ENCODE measurements around the gene THBS3. TPM values are rescaled to one million over a fixed set of nuclear protein-coding genes. Genes with fewer than 3 reads are reported as not detected.

Gene THBS3
- total and polyA plus RNA-seq, 2 of the 13 experiments (the other 11 are each of a cell fraction or from before 2014, with no cell fraction given), result 0.86 to 3.6 TPM

DNA sequence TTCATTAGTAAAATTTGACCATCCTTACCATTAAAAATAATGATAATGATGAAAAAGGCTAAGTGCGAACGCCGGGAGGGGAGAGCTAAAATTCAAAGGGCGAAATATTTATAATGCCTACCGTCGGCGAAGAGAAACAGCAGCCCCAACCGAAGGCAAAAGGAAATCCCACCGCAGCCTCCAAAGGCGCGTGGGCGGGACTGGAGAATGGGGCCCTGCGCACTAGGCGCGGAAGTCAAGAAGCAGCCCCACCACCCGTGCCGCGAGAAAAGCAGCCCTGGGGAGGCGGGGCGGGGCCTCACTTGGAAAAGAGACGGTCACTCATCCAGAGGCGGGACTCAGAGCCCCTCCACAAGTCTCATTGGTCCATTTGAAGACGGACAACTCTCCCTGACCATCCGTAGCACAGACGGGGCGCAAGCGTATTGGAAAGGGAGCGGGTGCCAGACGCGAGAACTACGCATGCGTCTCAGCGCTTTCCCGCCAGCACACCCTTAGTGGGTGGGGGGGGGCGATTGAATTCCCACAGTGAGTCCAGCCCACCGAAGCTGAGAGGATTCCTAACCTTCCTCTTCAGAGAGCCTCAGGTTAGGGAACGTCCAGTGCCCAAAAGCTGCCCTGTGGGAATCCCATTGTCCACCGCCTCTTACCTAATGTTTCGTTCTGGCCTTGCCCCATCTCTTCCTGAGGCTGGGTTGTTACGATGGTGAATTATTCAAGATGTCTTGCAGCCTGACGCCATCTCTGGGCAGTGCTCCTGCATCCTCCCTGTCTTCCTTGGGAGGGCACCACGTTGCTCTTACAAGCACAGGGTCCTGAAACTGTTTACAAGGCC, 19.8 kb upstream of the THBS3 start (continued):
- no peak for TF ChIP-seq DMTF1 (CRISPR knock-in tag; IDR thresholded peaks at IDR 0.05)
- no peak for TF ChIP-seq ZBTB7A (CRISPR knock-in tag; IDR thresholded peaks at IDR 0.05)
- TF ChIP-seq KAT8 (CRISPR knock-in tag; IDR thresholded peaks at IDR 0.05), result peak; percentile 83
- no peak for TF ChIP-seq ZNF562 (CRISPR knock-in tag; IDR thresholded peaks at IDR 0.05; ENCODE audit: borderline replicate concordance)
- TF ChIP-seq, protein P1, sequence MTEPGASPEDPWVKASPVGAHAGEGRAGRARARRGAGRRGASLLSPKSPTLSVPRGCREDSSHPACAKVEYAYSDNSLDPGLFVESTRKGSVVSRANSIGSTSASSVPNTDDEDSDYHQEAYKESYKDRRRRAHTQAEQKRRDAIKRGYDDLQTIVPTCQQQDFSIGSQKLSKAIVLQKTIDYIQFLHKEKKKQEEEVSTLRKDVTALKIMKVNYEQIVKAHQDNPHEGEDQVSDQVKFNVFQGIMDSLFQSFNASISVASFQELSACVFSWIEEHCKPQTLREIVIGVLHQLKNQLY (CRISPR knock-in tag; IDR thresholded peaks at IDR 0.05), result no peak; the same call in 1 of the 2 replicates
- TF ChIP-seq ZNF615 (CRISPR knock-in tag; IDR thresholded peaks at IDR 0.05; ENCODE audit: borderline replicate concordance), result no peak
- TF ChIP-seq HNRNPH1 (optimal IDR thresholded peaks at IDR 0.05; ENCODE audit: low read depth, low read length), result no peak
- no peak for TF ChIP-seq KAT2B (IDR thresholded peaks at IDR 0.05; ENCODE audit: borderline replicate concordance, low read depth, low read length)
- no peak; the same call in 1 of the 2 replicates for TF ChIP-seq ZNF629 (CRISPR knock-in tag; conservative IDR thresholded peaks at IDR 0.05)
- TF ChIP-seq ZNF775 (CRISPR knock-in tag; IDR thresholded peaks at IDR 0.05; ENCODE audit: borderline replicate concordance), result no peak
- TF ChIP-seq, protein P2, sequence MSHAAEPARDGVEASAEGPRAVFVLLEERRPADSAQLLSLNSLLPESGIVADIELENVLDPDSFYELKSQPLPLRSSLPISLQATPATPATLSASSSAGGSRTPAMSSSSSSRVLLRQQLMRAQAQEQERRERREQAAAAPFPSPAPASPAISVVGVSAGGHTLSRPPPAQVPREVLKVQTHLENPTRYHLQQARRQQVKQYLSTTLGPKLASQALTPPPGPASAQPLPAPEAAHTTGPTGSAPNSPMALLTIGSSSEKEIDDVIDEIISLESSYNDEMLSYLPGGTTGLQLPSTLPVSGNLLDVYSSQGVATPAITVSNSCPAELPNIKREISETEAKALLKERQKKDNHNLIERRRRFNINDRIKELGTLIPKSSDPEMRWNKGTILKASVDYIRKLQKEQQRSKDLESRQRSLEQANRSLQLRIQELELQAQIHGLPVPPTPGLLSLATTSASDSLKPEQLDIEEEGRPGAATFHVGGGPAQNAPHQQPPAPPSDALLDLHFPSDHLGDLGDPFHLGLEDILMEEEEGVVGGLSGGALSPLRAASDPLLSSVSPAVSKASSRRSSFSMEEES (CRISPR knock-in tag; IDR thresholded peaks at IDR 0.05), result no peak
- no peak for TF ChIP-seq ATM (IDR thresholded peaks at IDR 0.05; ENCODE audit: borderline replicate concordance)
- TF ChIP-seq ZNF281 (CRISPR knock-in tag; IDR thresholded peaks at IDR 0.05; ENCODE audit: borderline replicate concordance), result peak; percentile 19; the same call in 1 of the 2 replicates
- TF ChIP-seq MBNL3 (CRISPR knock-in tag; conservative IDR thresholded peaks at IDR 0.05), result no peak
- no peak for TF ChIP-seq ZNF577 (CRISPR knock-in tag; IDR thresholded peaks at IDR 0.05; ENCODE audit: borderline replicate concordance, low read depth)
- TF ChIP-seq GABPA (IDR thresholded peaks at IDR 0.05; ENCODE audit: low read depth, low read length), result no peak
- peak; percentile 45 for TF ChIP-seq GABPA (CRISPR knock-in tag; IDR thresholded peaks at IDR 0.05; ENCODE audit: low read depth)
- TF ChIP-seq HHEX (CRISPR knock-in tag; IDR thresholded peaks at IDR 0.05), result no peak
- no peak for TF ChIP-seq CAMTA2 (CRISPR knock-in tag; IDR thresholded peaks at IDR 0.05; ENCODE audit: borderline replicate concordance)
- no peak for TF ChIP-seq ZBTB49 (CRISPR knock-in tag; IDR thresholded peaks at IDR 0.05; ENCODE audit: borderline replicate concordance)
